ENCODE results near the gene ARHGAP21. TPM values are rescaled to one million over a fixed set of nuclear protein-coding genes. Genes with fewer than 3 reads are reported as not detected.

The ARHGAP21 gene
- total and polyA plus RNA-seq, 2 experiments from 2014 or later, result 28.7 to 176 TPM

- Histone ChIP-seq H3K79me2 (ENCODE audit: insufficient read depth) (peaks cover 99% of the 10 kb centered on the region), H2AFZ (no peak overlapping the region), H3K27me3 (replicated peaks; ENCODE audit: insufficient read depth) (no peaks in the 10 kb centered on the region), H3K36me3 (ENCODE audit: low read depth) (0 out of 2 replicates have a peak, but pooled peaks cover 3% of the 10 kb centered on the region), H3K4me3 (no peak overlapping the region), H3K9me2 (ENCODE audit: insufficient read depth) (no peaks in the 10 kb centered on the region), H3K9me3 (ENCODE audit: low read depth) (no peaks in the 10 kb centered on the region), H3F3A (ENCODE audit: insufficient read depth) (peaks cover 24% of the 10 kb centered on the region), H3K9ac (no peak overlapping the region), H3K4me1 (ENCODE audit: insufficient read depth) (peaks cover 56% of the 10 kb centered on the region), H3K27ac (no peak overlapping the region), H3K4me2 (ENCODE audit: unreplicated experiment) (no peak overlapping the region), H4K20me1 (ENCODE audit: insufficient read depth) (peaks cover 10% of the 10 kb centered on the region; the same call in 1 of the 2 replicates)
- DNase-seq, result no peak
- in situ Hi-C loops (cut with MboI), result no loop called here
- TF ChIP-seq EZH2phosphoT487 (IDR thresholded peaks at IDR 0.05; ENCODE audit: insufficient read depth, low read depth) (no peak), EZH2 (IDR thresholded peaks at IDR 0.05; ENCODE audit: insufficient read depth, poor library complexity, severe bottlenecking) (no peak)
- 42 to 49% methylated on average over 5 of the region's 5 CpGs for WGBS, 2 experiments (ENCODE audit: low coverage in 1 of 2, low lambda C conversion rate in 2 of 2, missing lambda C conversion rate in 2 of 2)
Measured at GRCh38 chr10:24715246-24715769, 8.4 kb downstream of the ARHGAP21 start.

- in situ Hi-C loops (cut with MboI), result no loop called here
- WGBS, 2 experiments (ENCODE audit: low coverage in 1 of 2, low lambda C conversion rate in 2 of 2, missing lambda C conversion rate in 2 of 2), result 92 to 100% methylated on average over 1 of the region's 1 CpG
- DNase-seq, result no peak
Measured at GRCh38 chr10:24713086-24713485, 10.6 kb downstream of the ARHGAP21 start.

GRCh38 chr10:24711465-24711864, 12.2 kb downstream of the ARHGAP21 start:
- H3K27ac ChIP-seq, result no peak overlapping the region
- TF ChIP-seq EZH2phosphoT487 (IDR thresholded peaks at IDR 0.05; ENCODE audit: insufficient read depth, low read depth) (no peak), EZH2 (IDR thresholded peaks at IDR 0.05; ENCODE audit: insufficient read depth, poor library complexity, severe bottlenecking) (no peak)
- peaks cover 15% of the 10 kb centered on the region for H3F3A ChIP-seq (ENCODE audit: insufficient read depth)
- no peak overlapping the region for H3K9ac ChIP-seq
- peaks cover 98% of the 10 kb centered on the region for H3K79me2 ChIP-seq (ENCODE audit: insufficient read depth)
- H2AFZ ChIP-seq, result no peak overlapping the region
- no peaks in the 10 kb centered on the region for H3K36me3 ChIP-seq (ENCODE audit: low read depth)
- DNase-seq, result no peak
- in situ Hi-C loops (cut with MboI), result no loop called here
- peaks cover 44% of the 10 kb centered on the region for H3K4me1 ChIP-seq (ENCODE audit: insufficient read depth)
- H3K4me3 ChIP-seq, result no peak overlapping the region
- H3K4me2 ChIP-seq (ENCODE audit: unreplicated experiment), result no peak overlapping the region
- WGBS, 2 experiments (ENCODE audit: low coverage in 1 of 2, low lambda C conversion rate in 2 of 2, missing lambda C conversion rate in 2 of 2), result 53 to 57% methylated on average over 2 of the region's 2 CpGs
- no peaks in the 10 kb centered on the region for H3K9me3 ChIP-seq (ENCODE audit: low read depth)
- no peaks in the 10 kb centered on the region for H3K27me3 ChIP-seq (replicated peaks; ENCODE audit: insufficient read depth)
- no peaks in the 10 kb centered on the region for H3K9me2 ChIP-seq (ENCODE audit: insufficient read depth)
- H4K20me1 ChIP-seq (ENCODE audit: insufficient read depth), result peaks cover 10% of the 10 kb centered on the region; the same call in 1 of the 2 replicates

More at GRCh38 chr10:24713086-24713485, 10.6 kb downstream of the ARHGAP21 start:
- H3K4me1 ChIP-seq (ENCODE audit: insufficient read depth), result peaks cover 38% of the 10 kb centered on the region
- TF ChIP-seq EZH2phosphoT487 (IDR thresholded peaks at IDR 0.05; ENCODE audit: insufficient read depth, low read depth), result no peak
- TF ChIP-seq EZH2 (IDR thresholded peaks at IDR 0.05; ENCODE audit: insufficient read depth, poor library complexity, severe bottlenecking), result no peak
- no peak overlapping the region for H3K9ac ChIP-seq
- peaks cover 99% of the 10 kb centered on the region for H3K79me2 ChIP-seq (ENCODE audit: insufficient read depth)
- no peaks in the 10 kb centered on the region for H3K9me2 ChIP-seq (ENCODE audit: insufficient read depth)
- peaks cover 4% of the 10 kb centered on the region; the same call in 1 of the 2 replicates for H3F3A ChIP-seq (ENCODE audit: insufficient read depth)
- H3K27me3 ChIP-seq (replicated peaks; ENCODE audit: insufficient read depth), result no peaks in the 10 kb centered on the region
- H4K20me1 ChIP-seq (ENCODE audit: insufficient read depth), result peaks cover 10% of the 10 kb centered on the region; the same call in 1 of the 2 replicates
- no peak overlapping the region for H2AFZ ChIP-seq
- no peak overlapping the region for H3K4me3 ChIP-seq
- H3K9me3 ChIP-seq (ENCODE audit: low read depth), result no peaks in the 10 kb centered on the region
- H3K4me2 ChIP-seq (ENCODE audit: unreplicated experiment), result peak overlapping the region; percentile 26
- no peak overlapping the region for H3K27ac ChIP-seq
- H3K36me3 ChIP-seq (ENCODE audit: low read depth), result no peaks in the 10 kb centered on the region

GRCh38 chr10:24708081-24708480, 15.6 kb downstream of the ARHGAP21 start:
- no peak overlapping the region for H3K9ac ChIP-seq
- no peaks in the 10 kb centered on the region for H3K27me3 ChIP-seq (replicated peaks; ENCODE audit: insufficient read depth)
- in situ Hi-C loops (cut with MboI), result no loop called here
- peaks cover 19% of the 10 kb centered on the region for H4K20me1 ChIP-seq (ENCODE audit: insufficient read depth)
- peaks cover 54% of the 10 kb centered on the region for H3K4me1 ChIP-seq (ENCODE audit: insufficient read depth)
- peaks cover 42% of the 10 kb centered on the region for H3F3A ChIP-seq (ENCODE audit: insufficient read depth)
- H2AFZ ChIP-seq, result no peak overlapping the region
- H3K36me3 ChIP-seq (ENCODE audit: low read depth), result no peaks in the 10 kb centered on the region
- peak overlapping the region; percentile 85 for H3K27ac ChIP-seq
- no peak overlapping the region for H3K4me2 ChIP-seq (ENCODE audit: unreplicated experiment)
- WGBS, 2 experiments (ENCODE audit: low coverage in 1 of 2, low lambda C conversion rate in 2 of 2, missing lambda C conversion rate in 2 of 2), result 100% methylated on average over 3 of the region's 3 CpGs
- H3K9me3 ChIP-seq (ENCODE audit: low read depth), result no peaks in the 10 kb centered on the region
- H3K4me3 ChIP-seq, result no peak overlapping the region
- H3K9me2 ChIP-seq (ENCODE audit: insufficient read depth), result no peaks in the 10 kb centered on the region
- no peak for DNase-seq
- H3K79me2 ChIP-seq (ENCODE audit: insufficient read depth), result peaks cover 98% of the 10 kb centered on the region
- TF ChIP-seq EZH2phosphoT487 (IDR thresholded peaks at IDR 0.05; ENCODE audit: insufficient read depth, low read depth) (no peak), EZH2 (IDR thresholded peaks at IDR 0.05; ENCODE audit: insufficient read depth, poor library complexity, severe bottlenecking) (no peak)

Data from GM23248 (cell line).